Activated CD8-positive, alpha-beta memory T cell treated with anti-CD3 and anti-CD28 coated beads, Interleukin-2, amount 50 U/mL, for 48 hours (primary cell): ENCODE measurements around the gene ELL.

ENCODE experiments used
- DNase-seq: peaks from one replicate; pipeline ENCODE4 v3.0.0-alpha.2; 2020

Gene ELL

GRCh38 chr19:18442941-18443340 is 78.9 kb downstream of the ELL start:
- DNase-seq: no peak

- no peak for DNase-seq
These were observed 79.8 kb downstream of the ELL start for GRCh38 chr19:18441804-18442788.

GRCh38 chr19:18440936-18441803 is 80.7 kb downstream of the ELL start:
- DNase-seq: no peak

GRCh38 chr19:18440415-18440877 is 81.4 kb downstream of the ELL start:
- no peak for DNase-seq

GRCh38 chr19:18439910-18440237 is 82.0 kb downstream of the ELL start:
- no peak for DNase-seq

GRCh38 chr19:18439025-18439909 is 82.6 kb downstream of the ELL start:
- DNase-seq: no peak

- no peak for DNase-seq
These were observed 83.4 kb downstream of the ELL start for GRCh38 chr19:18438331-18439024.

- peak; percentile 80 for DNase-seq
These were observed 84.2 kb downstream of the ELL start, which contains the start of gene ISYNA1 for GRCh38 chr19:18437491-18438330. TSS of gene ISYNA1 (minus strand) at chr19:18438133. CDS start at chr19:18437979, 154 bp downstream.

GRCh38 chr19:18436671-18437490 is 85.0 kb downstream of the ELL start:
- DNase-seq: peak; percentile 88

GRCh38 chr19:18435842-18436670 is 85.8 kb downstream of the ELL start:
- no peak for DNase-seq

GRCh38 chr19:18435178-18435841 is 86.6 kb downstream of the ELL start:
- no peak for DNase-seq

GRCh38 chr19:18434411-18435175 is 87.3 kb downstream of the ELL start:
- DNase-seq: no peak

- no peak for DNase-seq
These were observed 88.0 kb downstream of the ELL start for GRCh38 chr19:18433735-18434398.

GRCh38 chr19:18433015-18433691 is 88.7 kb downstream of the ELL start:
- DNase-seq: no peak

- DNase-seq: no peak
These were observed 89.4 kb downstream of the ELL start for GRCh38 chr19:18432275-18433014.
